T-helper 2 cell treated with Interferon-gamma antibody and Interleukin-4, amounts not matched to agents 100 ng/mL and 5 ng/mL, for 36 hours (primary cell): Measurements from ENCODE around the gene CADM4. TPM values are rescaled to one million over a fixed set of nuclear protein-coding genes. Genes with fewer than 3 reads are reported as not detected.
"Not testable (repeated sequence)": the region's sequence is repeated elsewhere in the genome, so short reads cannot be mapped to it uniquely, and the experiment has no call there.

Source experiments
- intact Hi-C: fragments of 100-400 bp; cut with micrococcal nuclease; formaldehyde crosslinking; loops from one replicate; pipeline ENCODE4 v1.15.1; 2023
- total RNA-seq: library from RNA; stranded (reverse); gene quantifications from 2 replicates; pipeline ENCODE4 v1.2.3, GENCODE V29; 2022

Gene CADM4
- total RNA-seq, 1 donor from 2014 or later: 0.16 TPM

DNA sequence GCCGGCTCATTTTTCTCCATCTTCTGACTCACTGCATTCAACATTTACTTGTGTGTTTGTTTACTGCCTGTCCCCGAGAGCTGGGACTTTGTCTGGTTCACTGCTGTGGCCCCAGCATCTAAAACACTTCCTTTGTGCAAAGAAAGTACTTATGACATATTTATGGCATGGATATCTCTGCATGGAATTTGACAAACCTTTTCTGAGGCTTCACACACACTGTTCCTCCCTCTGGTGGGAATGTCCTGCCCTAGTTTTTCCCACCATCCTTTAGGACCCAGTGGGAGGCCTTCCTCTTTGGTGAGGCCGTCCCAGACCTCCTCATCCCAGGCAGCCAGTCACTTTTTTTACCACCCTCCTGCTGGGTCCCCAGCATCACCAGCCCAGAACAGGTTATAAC lies 29.2 kb downstream of the CADM4 start:
- intact Hi-C loops: no loop called here

- intact Hi-C loops: loop anchor here (5.0 kb wide), 1 partner anchor 112 kb away; no protein-coding TSS in a partner anchor
Observed at GRCh38 chr19:43609872-43610271, 29.8 kb downstream of the CADM4 start.

GRCh38 chr19:43607238-43608205 lies 32.1 kb downstream of the CADM4 start:
- intact Hi-C loops: loop anchor here (5.0 kb wide), 1 partner anchor 115 kb away; no protein-coding TSS in a partner anchor

DNA sequence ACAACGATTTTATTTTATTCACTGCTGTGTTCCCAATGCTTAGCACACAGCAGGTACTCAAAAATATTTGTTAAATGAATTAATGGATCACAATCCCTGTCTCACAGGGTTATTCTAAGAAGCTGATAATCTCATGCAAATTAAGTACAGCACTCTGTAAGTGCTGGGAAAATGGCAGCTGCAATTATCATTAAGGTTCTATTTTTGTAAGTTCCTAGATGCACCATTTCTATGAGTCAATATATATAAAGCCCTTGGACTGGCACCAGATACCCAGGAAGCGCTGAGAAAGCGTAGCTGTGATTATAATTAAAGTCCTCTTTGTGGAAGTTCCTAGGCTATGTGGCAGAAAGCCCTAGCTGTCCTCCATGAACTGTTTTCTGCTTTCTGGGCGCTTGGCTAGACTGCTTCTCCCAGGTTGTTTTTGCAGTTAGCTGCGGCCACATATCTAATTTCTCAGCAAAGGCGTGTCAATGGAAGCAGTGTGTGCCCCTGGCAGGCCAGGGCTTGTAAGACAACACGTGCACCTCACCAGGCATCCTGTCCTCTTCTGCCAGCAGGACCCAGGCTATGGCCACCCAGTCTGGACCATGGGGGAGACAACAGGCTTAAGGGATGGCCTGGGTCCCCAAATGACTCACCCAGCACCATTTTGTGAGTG lies 33.0 kb downstream of the CADM4 start:
- intact Hi-C loops: loop anchor here (5.0 kb wide), 1 partner anchor 116 kb away; no protein-coding TSS in a partner anchor

GRCh38 chr19:43605875-43606568 lies 33.6 kb downstream of the CADM4 start:
- intact Hi-C loops: loop anchor here (5.0 kb wide), 1 partner anchor 116 kb away; no protein-coding TSS in a partner anchor

GRCh38 chr19:43600326-43600725 lies 39.3 kb downstream of the CADM4 start:
- intact Hi-C loops: not testable (repeated sequence)

- intact Hi-C loops: loop anchor here (5.0 kb wide), 2 partner anchors 137 to 152 kb away; no protein-coding TSS in a partner anchor
Observed at GRCh38 chr19:43599635-43600295, 39.9 kb downstream of the CADM4 start.

DNA sequence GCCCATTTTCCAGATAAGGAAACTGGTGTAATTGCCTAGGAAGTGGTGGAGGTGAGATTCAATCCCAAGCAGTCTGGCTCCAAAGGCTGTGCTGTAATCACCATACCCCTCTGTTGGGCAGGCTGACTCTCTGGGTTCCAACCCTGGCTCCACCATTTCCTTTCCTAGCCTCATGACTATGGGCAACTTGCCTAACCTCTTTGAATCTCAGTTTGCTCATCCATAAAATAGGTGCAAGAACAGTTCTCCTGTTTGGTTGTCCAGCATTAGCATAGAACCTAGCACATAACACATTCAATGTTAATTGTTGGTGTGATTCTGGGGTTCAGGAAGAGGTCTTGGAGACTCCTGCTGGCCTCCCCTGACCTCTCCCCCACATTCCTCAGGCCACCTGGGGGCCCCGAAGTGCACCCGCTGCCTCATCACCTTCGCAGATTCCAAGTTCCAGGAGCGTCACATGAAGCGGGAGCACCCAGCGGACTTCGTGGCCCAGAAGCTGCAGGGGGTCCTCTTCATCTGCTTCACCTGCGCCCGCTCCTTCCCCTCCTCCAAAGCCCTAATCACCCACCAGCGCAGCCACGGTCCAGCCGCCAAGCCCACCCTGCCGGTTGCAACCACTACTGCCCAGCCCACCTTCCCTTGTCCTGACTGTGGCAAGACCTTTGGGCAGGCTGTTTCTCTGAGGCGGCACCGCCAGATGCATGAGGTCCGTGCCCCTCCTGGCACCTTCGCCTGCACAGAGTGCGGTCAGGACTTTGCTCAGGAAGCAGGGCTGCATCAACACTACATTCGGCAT lies 41.0 kb downstream of the CADM4 start:
- intact Hi-C loops: loop anchor here (5.0 kb wide), 2 partner anchors 136 to 151 kb away; no protein-coding TSS in a partner anchor

DNA sequence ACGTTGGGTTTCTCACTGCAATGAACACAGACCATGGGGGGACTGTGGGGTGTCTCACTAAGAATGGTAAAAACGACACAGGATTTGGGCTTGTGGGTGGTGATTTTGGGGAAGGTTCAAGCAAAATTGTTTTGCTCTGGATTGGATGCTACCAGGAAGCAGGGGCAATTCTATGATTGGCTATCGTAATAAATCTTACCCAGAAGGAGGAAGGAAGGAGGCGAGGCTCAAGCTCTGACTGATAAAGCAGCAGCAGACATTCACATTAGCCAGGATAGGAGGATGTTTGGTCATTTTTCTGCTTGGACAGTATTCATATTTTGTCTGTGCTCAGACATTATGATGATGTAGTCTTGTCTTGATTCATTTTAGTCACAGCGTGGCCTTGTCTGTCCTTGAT lies 41.8 kb downstream of the CADM4 start:
- intact Hi-C loops: loop anchor here (2.0 to 5.0 kb wide), 3 partner anchors 136 to 157 kb away; partner anchors contain the start of gene SMG9

DNA sequence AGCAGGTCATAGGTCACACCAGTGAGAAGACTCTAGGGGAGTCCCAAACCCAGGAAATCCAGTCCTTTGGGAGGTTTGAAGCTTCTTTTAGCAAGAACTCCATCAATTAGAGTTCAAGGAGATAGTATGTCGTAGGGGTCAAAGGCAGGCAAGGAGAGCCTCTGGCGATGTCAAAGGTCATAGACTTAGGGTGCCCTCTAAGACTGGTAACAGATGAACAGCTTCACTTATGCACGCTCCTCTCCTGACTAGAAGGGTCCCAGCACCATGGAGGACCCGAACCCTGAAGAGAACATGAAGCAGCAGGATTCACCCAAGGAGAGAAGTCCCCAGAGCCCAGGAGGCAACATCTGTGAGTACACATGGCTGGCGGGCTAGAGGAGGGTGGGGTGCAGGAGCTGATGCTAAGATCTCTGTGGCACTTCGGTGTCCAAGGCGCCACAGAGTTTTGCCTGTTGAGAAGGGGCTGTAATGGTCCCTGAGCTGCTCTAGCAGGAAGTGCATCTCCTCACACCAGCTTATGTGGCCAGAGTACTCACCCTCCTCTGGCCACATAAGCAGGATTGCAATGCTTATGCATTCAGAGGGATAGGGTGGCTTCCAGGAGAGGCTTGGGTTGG lies 42.7 kb downstream of the CADM4 start:
- intact Hi-C loops: loop anchor here (1.0 to 5.0 kb wide), 8 partner anchors 17 to 158 kb away; partner anchors contain the start of genes PINLYP, SMG9, XRCC1 and ZNF428

GRCh38 chr19:43595999-43596841 lies 43.4 kb downstream of the CADM4 start, which contains the start of the genes IRGQ and ZNF576:
IRGQ (minus strand) TSS chr19:43596134; CDS start chr19:43595338, 796 bp downstream.
ZNF576 (plus strand) TSS chr19:43596595; CDS start chr19:43597109, 514 bp downstream.
- intact Hi-C loops: loop anchor here (1.0 to 5.0 kb wide), 8 partner anchors 16 to 159 kb away; partner anchors contain the start of genes PINLYP, SMG9, XRCC1 and ZNF428

DNA sequence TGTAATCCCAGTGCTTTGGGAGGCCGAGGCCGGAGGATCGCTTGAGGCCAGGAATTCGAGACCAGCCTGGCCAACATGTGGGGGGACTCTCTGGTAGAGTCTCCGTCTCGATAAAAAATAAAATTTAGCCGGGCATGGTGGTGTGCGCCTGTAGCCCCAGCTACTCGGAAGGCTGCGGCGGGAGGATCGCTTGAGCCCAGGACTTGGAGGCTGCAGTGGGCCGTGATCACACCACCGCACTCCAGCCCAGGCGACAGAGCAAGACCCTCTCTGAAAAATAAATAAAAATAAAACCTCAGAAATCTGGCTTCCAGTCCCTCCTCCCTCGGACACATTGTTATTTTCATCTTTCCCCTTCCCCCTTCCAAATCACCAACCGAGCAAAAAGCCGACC lies 44.0 kb downstream of the CADM4 start:
- intact Hi-C loops: loop anchor here (5.0 kb wide), 2 partner anchors 133 to 148 kb away; no protein-coding TSS in a partner anchor

DNA sequence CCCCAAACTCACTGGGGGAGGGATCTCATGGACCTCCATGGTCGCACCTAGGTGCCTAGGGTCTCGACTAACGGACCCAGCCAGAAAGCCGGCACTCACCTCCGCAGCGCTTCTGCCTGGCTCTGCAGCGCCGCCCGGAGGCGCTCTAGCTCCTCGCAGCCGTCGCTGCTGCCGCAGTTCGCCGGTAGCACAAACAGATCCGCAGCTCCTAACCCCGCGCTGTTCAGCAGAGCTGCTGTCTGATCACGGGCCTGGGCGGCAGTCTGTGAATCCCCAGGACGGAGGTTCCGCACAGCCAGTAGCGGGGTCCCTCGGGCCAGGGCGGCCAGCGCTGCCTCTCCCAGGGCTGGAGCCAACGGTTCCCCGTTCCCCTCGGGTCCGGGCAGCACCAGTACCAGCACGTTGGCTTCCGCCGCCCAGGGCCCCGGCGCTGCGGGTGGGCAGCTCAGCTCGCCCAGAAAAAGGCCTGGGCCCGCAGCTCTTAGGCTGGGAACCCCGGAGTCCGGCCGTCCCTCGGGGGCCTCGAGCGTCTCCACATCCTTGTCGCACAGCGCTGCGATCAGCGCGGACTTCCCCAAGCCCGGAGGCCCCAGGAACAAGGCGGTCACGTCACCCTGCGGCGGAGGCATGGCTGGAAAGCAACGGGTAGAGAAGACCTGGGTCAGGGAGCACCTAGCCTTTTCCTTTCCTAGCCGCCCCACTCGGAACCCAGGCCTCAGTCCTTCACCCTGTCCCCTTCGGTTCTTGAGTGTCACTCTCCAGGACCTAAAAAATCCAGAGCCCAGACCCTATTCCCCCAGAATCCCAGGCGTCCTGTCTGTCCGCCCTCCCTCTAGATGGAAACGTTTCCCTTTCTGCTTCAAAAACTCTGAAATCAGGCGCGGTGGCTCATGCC lies 44.7 kb downstream of the CADM4 start:
- intact Hi-C loops: loop anchor here (1.0 to 5.0 kb wide), 3 partner anchors 40 to 148 kb away; no protein-coding TSS in a partner anchor

GRCh38 chr19:43594081-43594697 lies 45.5 kb downstream of the CADM4 start:
- intact Hi-C loops: loop anchor here (1.0 kb wide), 1 partner anchor 39 kb away; no protein-coding TSS in a partner anchor

GRCh38 chr19:43592800-43593350 lies 46.8 kb downstream of the CADM4 start:
- intact Hi-C loops: no loop called here
